Measurements from ENCODE around the gene LAMTOR3.
A peak's percentile ranks its signal among the peaks of the same experiment; 100 is the strongest.

Gene LAMTOR3

GRCh38 chr4:99861120-99861905 is 32.9 kb downstream of the LAMTOR3 start:
- no peak for DNase-seq

- no peak for DNase-seq
Measured at GRCh38 chr4:99860521-99860920, 33.7 kb downstream of the LAMTOR3 start.

- no peak for DNase-seq
Measured at GRCh38 chr4:99859618-99860017, 34.6 kb downstream of the LAMTOR3 start.

GRCh38 chr4:99857307-99857706 is 36.9 kb downstream of the LAMTOR3 start:
- DNase-seq, result no peak

GRCh38 chr4:99856166-99856565 is 38.1 kb downstream of the LAMTOR3 start:
- DNase-seq, result peak; percentile 19

- DNase-seq, result peak; percentile 40
Measured at GRCh38 chr4:99855678-99856077, 38.5 kb downstream of the LAMTOR3 start.

GRCh38 chr4:99853999-99854398 is 40.2 kb downstream of the LAMTOR3 start:
- DNase-seq, result no peak

GRCh38 chr4:99853190-99853589 is 41.0 kb downstream of the LAMTOR3 start:
- DNase-seq, result no peak

- no peak for DNase-seq
Measured at GRCh38 chr4:99852199-99852749, 42.0 kb downstream of the LAMTOR3 start.

- peak; percentile 16 for DNase-seq
Measured at GRCh38 chr4:99848591-99849001, 45.6 kb downstream of the LAMTOR3 start.

GRCh38 chr4:99847362-99847976 is 46.8 kb downstream of the LAMTOR3 start:
- DNase-seq, result peak; percentile 43

- no peak for DNase-seq
Measured at GRCh38 chr4:99846891-99847290, 47.3 kb downstream of the LAMTOR3 start.

- DNase-seq, result peak; percentile 29
Measured at GRCh38 chr4:99845708-99846469, 48.3 kb downstream of the LAMTOR3 start.

GRCh38 chr4:99845179-99845578 is 49.0 kb downstream of the LAMTOR3 start:
- DNase-seq, result no peak

GRCh38 chr4:99844048-99844447 is 50.2 kb downstream of the LAMTOR3 start:
- DNase-seq, result no peak

- DNase-seq, result no peak
Measured at GRCh38 chr4:99843413-99843812, 50.8 kb downstream of the LAMTOR3 start.

- DNase-seq, result no peak
Measured at GRCh38 chr4:99841129-99841528, 53.1 kb downstream of the LAMTOR3 start.

GRCh38 chr4:99838927-99839326 is 55.3 kb downstream of the LAMTOR3 start:
- DNase-seq, result no peak

GRCh38 chr4:99835942-99836341 is 58.3 kb downstream of the LAMTOR3 start:
- DNase-seq, result no peak

- DNase-seq, result no peak
Measured at GRCh38 chr4:99834569-99834968, 59.7 kb downstream of the LAMTOR3 start.

GRCh38 chr4:99833756-99834155 is 60.5 kb downstream of the LAMTOR3 start:
- DNase-seq, result no peak

GRCh38 chr4:99832758-99833157 is 61.5 kb downstream of the LAMTOR3 start:
- DNase-seq, result no peak

- DNase-seq, result no peak
Measured at GRCh38 chr4:99832321-99832720, 61.9 kb downstream of the LAMTOR3 start.
